ENCODE data around the gene LYST. TPM values are rescaled to one million over a fixed set of nuclear protein-coding genes. Genes with fewer than 3 reads are reported as not detected.

LYST gene
- polyA plus RNA-seq, 1 donor (not counting 4 experiments of a cell fraction or from before 2014, with no cell fraction given): 24.7 TPM

- Histone ChIP-seq H3K4me2 (ENCODE audit: control insufficient read depth, extremely low read depth, insufficient read depth, low read depth, low read length) (peak overlapping the region; percentile 72), H3K27me3 (ENCODE audit: control insufficient read depth, extremely low read depth, insufficient read depth, low read length) (no peaks in the 10 kb centered on the region), H3K9me1 (ENCODE audit: control insufficient read depth, extremely low read depth, insufficient read depth, low read length) (no peaks in the 10 kb centered on the region), H3K36me3 (ENCODE audit: control insufficient read depth in 2 of 2, extremely low read depth in 1 of 2, insufficient read depth in 2 of 2, low read length in 2 of 2) (no peaks in the 10 kb centered on the region), H3K9ac (ENCODE audit: control insufficient read depth, extremely low read depth, insufficient read depth, low read length) (peak overlapping the region; percentile 49), H3K4me1 (ENCODE audit: control insufficient read depth, extremely low read depth, insufficient read depth, low read length) (peaks cover 30% of the 10 kb centered on the region), H3K79me2 (ENCODE audit: control insufficient read depth, insufficient read depth, low read length) (no peaks in the 10 kb centered on the region), H2AFZ (ENCODE audit: control insufficient read depth, low read length) (peak overlapping the region; percentile 67), H3K4me3 (ENCODE audit: control insufficient read depth in 2 of 3, extremely low read depth in 1 of 3, insufficient read depth in 2 of 3, low read depth in 1 of 3, low read length in 3 of 3) (peak overlapping the region in 1 of 3 experiments; percentile 39), H3K9me3 (ENCODE audit: control insufficient read depth, low read depth, low read length) (no peaks in the 10 kb centered on the region), H3K27ac (ENCODE audit: control insufficient read depth, insufficient read depth, low read length) (peak overlapping the region; percentile 73), H4K20me1 (ENCODE audit: control insufficient read depth, extremely low read depth, insufficient read depth, low read length) (no peaks in the 10 kb centered on the region)
- dilution Hi-C loops (cut with MboI; ENCODE audit: extremely low pct_ligation_motif_present, low sequenced_read_pairs): no loop called here
- FAIRE-seq (peak; percentile 39), DNase-seq (ENCODE audit: low read depth, low spot score) (no peak)
- TF ChIP-seq EZH2 (IDR thresholded peaks at IDR 0.05; ENCODE audit: low read length) (no peak), CTCF (optimal IDR thresholded peaks at IDR 0.05 in 1 of 3, IDR thresholded peaks at IDR 0.05 in 1 of 3, conservative IDR thresholded peaks at IDR 0.05 in 1 of 3; ENCODE audit: extremely low read depth in 1 of 3, insufficient read depth in 2 of 3, low read length in 3 of 3) (no peak)
Observed at GRCh38 chr1:235902677-235903542, 36.2 kb upstream of the LYST start.

DNA sequence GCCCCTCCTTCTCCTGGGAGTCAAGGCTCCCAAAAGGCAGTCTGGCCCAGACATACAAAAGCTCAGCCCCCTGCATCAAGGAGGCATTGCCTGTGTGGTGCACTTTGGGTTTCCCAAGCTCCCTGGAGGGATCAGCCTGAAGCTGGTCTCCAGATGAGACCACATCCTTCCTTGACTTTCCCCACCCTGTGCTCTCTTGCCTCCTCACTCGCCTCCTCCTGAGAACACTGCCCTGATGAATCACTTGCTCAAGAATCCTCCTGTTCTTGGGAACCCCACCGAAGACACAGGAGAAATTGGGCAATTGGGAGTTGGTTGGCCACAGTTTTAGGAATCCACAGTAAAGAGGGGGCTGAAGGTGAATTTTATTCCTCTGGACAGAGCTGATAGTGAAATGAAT is 34.8 kb upstream of the LYST start:
- Histone ChIP-seq H3K27me3 (ENCODE audit: control insufficient read depth, extremely low read depth, insufficient read depth, low read length) (no peaks in the 10 kb centered on the region), H3K36me3 (ENCODE audit: control insufficient read depth in 2 of 2, extremely low read depth in 1 of 2, insufficient read depth in 2 of 2, low read length in 2 of 2) (no peaks in the 10 kb centered on the region), H3K9ac (ENCODE audit: control insufficient read depth, extremely low read depth, insufficient read depth, low read length) (no peak overlapping the region), H3K9me3 (ENCODE audit: control insufficient read depth, low read depth, low read length) (no peaks in the 10 kb centered on the region), H4K20me1 (ENCODE audit: control insufficient read depth, extremely low read depth, insufficient read depth, low read length) (no peaks in the 10 kb centered on the region), H2AFZ (ENCODE audit: control insufficient read depth, low read length) (peak overlapping the region; percentile 16), H3K4me1 (ENCODE audit: control insufficient read depth, extremely low read depth, insufficient read depth, low read length) (peaks cover 26% of the 10 kb centered on the region), H3K4me2 (ENCODE audit: control insufficient read depth, extremely low read depth, insufficient read depth, low read depth, low read length) (peak overlapping the region; percentile 40), H3K27ac (ENCODE audit: control insufficient read depth, insufficient read depth, low read length) (no peak overlapping the region), H3K9me1 (ENCODE audit: control insufficient read depth, extremely low read depth, insufficient read depth, low read length) (no peaks in the 10 kb centered on the region), H3K4me3 (ENCODE audit: control insufficient read depth in 2 of 3, extremely low read depth in 1 of 3, insufficient read depth in 2 of 3, low read depth in 1 of 3, low read length in 3 of 3) (no peak overlapping the region), H3K79me2 (ENCODE audit: control insufficient read depth, insufficient read depth, low read length) (no peaks in the 10 kb centered on the region)
- no peak for TF ChIP-seq EZH2 (IDR thresholded peaks at IDR 0.05; ENCODE audit: low read length)
- TF ChIP-seq CTCF (optimal IDR thresholded peaks at IDR 0.05 in 1 of 3, IDR thresholded peaks at IDR 0.05 in 1 of 3, conservative IDR thresholded peaks at IDR 0.05 in 1 of 3; ENCODE audit: extremely low read depth in 1 of 3, insufficient read depth in 2 of 3, low read length in 3 of 3): no peak
- dilution Hi-C loops (cut with MboI; ENCODE audit: extremely low pct_ligation_motif_present, low sequenced_read_pairs): no loop called here
- no peak for FAIRE-seq
- no peak for DNase-seq (ENCODE audit: low read depth, low spot score)
